ENCODE data around the gene RTP2. TPM values are rescaled to one million over a fixed set of nuclear protein-coding genes. Genes with fewer than 3 reads are reported as not detected.

Gene RTP2, protein sequence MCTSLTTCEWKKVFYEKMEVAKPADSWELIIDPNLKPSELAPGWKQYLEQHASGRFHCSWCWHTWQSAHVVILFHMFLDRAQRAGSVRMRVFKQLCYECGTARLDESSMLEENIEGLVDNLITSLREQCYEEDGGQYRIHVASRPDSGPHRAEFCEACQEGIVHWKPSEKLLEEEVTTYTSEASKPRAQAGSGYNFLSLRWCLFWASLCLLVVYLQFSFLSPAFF
- total RNA-seq, result not detected

- no peak for DNase-seq
These were observed at the start of gene RTP2 for GRCh38 chr3:187702507-187703033. RTP2 (minus strand) TSS chr3:187702557; CDS start chr3:187702128, 429 bp downstream.

DNA sequence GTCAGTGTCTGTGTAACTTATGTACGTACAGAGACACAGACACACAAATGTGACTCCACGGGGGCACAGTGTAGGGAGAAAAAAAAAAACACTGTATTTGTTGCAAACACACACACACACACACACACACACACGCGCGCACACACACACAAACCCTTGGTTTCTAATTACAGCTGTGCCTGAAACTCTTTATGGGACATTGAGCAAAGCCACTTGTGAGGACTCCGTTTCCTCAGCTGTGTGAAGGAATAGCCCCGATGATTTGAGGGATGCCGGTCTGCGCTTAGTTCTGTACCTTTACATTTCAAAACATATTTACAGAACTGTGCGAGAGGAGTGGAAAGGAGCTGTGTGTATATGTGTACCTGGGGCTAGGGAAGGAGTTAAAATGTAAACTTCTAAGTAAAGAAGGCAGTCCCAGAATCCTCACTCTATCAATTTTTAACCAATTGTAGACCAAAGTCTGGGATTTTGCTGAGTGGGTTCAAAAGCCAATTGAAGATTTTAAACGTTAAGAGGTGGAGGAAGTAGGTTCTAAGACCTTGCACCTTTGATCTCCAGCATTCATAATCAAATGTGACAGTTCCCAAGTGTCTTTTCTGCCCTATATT, 48.3 kb upstream of the RTP2 start:
- peak; percentile 80 for DNase-seq

DNA sequence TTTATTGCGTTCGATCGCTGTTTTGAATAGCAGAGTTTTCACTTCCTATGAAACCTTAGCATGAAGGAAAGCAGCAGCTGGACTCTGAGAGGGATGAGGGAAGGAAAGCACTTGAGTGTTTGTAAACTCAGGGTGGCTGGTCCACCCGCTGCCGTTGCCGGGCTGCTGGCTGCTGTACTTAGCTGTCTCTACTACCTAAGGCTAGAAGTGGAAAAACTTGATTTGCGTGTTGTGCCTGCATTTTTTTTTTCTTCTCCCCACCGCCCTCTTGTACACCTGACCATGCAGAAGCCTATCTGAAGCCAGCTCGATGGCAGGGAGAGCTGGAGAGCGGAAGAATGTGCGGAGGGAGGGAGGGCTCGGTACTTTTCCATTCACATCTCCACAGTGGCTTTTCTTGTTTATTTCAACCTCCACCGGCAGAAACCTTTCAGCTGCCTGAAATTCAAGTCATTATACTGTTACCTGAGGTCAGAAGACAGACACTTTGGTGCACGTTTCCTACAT, 47.7 kb upstream of the RTP2 start:
- peak; percentile 93 for DNase-seq

GRCh38 chr3:187748050-187748481, 45.7 kb upstream of the RTP2 start:
- peak; percentile 97 for DNase-seq

DNA sequence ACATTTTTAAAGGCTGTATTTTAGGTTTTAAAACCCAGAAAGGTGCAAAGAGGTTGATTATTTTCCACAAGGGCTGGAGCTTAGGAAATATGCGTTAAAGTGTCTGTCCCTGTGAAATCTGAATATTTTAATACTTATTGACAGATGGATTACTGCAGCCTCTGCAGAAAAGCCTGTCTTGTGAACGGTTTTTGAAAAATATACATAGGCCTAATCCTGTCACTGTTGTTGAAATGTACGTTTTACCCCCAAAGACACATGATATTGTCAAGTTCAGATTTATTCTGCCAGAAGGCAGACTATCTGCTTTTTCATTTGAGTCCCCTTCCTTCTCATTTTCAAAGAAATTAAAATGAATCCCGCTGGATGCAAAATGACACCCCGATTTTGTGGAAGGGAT, 45.1 kb upstream of the RTP2 start:
- DNase-seq, result peak; percentile 8

- DNase-seq, result peak; percentile 69
These were observed 44.3 kb upstream of the RTP2 start for GRCh38 chr3:187746442-187747281.

- DNase-seq, result no peak
These were observed 43.7 kb upstream of the RTP2 start for GRCh38 chr3:187746059-187746441.

DNA sequence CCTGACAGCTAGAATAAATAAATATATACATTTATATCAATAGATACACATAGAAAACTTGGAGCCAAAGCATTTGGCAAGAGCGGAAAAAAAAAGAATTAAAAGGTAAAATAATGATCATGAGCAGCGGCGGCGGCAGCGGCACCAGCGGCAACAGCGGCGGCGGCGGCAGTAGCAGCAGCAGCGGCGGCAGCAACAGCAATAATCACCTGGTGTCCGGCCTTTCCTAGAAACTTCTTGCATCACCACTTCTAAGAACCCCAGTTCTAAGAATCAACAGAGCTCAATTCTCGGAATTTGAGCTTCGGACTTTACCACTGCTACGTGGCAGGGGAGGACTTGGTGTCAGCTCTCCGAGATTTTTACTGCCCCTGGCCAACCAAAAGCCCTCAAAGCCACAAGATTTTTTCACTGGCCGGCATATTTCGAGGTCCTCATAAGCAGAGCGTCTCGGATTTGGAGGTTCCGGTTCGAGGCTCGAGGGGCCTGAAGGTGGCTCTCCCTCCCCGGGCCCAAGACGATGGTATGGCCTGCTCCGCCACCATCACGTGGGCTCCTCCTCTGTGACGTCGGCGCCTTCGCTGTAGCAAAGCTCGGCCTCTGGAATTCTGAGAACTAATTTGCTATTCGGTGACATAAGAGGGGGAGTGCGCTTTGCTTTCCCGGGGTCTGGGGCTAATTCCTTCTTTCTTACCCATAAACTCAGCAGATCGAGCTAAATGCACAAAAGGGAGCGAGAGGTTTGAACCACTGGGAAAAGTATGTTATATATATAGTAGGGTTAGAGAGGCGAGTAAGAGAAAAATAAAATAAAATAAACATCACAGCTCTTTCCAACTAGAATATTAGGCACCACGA, 43.1 kb upstream of the RTP2 start, which contains the start of gene BCL6:
Gene BCL6, minus strand, starts transcription at position 268 of the 858 bp plus-strand sequence. CDS start 11,775 bp downstream, outside the sequence.
- DNase-seq, result peak; percentile 99

- DNase-seq, result peak; percentile 89
These were observed 42.1 kb upstream of the RTP2 start for GRCh38 chr3:187744169-187745151.

DNA sequence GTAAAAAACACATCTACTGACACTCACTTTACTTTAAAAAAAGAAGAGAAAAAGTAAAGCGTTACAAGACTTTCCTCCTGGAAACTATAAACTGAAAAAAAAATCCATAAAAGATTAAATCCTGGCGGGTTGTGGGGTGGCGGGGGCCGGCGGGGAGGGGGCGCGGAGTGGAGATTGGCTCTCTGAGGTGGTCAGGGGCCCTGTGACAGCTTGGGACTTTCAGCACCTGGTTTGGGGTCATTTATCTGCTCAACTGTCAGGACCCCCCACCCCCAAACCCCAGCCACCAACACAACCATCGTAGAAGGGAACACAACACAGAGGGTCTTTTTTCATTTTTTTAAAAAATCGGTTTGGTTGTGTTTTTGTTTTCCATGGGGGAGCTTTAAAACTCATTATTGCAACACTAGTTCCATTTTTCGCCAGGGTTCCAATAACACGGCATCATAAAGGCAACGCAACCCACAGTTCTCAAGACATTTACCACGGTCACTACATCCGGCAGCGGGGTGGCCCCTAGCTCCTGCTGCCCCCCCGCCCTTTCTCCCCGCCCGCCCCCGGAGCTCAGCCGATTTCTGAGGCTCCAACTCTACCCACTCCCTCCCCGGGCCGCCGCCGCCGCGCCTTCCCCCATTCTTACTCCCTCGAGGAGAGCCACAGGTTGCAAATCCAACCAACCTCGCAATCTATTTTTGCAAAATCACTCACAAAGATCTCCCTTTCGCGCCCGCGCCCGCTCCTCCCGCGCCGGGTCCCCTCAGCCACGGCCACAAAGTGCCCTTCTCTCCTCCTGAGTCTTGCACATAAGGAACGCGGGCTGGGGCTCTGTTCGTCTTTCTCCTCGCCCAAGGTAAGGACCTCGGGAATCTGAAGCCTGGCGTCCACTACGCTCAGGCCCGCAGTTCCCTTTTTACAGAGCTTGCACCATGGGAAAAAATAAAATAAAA, 41.1 kb upstream of the RTP2 start:
- peak; percentile 81 for DNase-seq

- peak; percentile 64 for DNase-seq
These were observed 40.2 kb upstream of the RTP2 start for GRCh38 chr3:187742351-187743171.

DNA sequence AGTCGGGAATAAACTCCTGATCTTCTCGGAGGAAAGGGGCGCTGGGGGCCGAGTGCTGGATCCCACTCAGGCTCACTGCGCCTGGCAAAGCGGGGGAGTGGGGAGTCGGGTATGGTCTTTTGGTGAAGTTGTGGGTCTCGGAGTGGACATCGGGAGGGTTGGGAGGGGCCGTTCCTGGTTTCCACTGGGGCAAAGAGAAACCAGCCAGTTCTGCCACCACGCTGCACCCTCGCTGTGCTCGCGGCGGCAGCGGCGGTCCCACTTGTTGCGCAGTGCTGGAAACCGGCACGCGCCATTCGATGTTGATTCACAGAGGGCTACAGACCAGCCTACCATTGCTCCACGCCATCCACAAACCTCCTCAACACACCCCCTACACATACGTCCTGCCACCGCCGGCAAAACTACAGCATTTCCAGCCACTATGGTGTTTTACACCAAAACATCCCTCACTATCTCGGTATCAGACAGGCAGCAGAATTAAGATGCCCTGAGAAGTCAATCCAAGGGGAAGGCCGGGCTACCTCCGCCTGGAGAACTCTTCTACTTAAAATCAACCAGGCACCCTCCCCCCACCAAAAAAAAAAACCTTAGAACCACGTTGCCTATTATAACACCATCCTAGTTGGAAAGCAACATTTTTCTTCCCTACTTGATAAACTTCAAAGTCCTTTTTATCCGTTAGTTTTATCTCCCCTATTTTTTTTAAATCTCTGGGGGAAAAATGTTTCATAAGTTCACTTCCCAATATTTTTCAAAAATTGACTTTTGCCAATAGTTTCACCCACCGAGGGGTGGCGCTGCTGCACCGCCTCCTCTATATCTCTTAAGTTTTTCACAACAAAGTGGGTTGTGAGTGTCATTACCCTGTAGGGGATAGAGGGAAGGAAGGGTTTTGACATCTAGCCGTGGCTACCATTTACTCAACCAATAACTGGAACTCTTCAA, 39.3 kb upstream of the RTP2 start:
- peak; percentile 86 for DNase-seq

GRCh38 chr3:187740421-187741399, 38.4 kb upstream of the RTP2 start:
- peak; percentile 86 for DNase-seq

GRCh38 chr3:187739561-187740332, 37.4 kb upstream of the RTP2 start:
- DNase-seq, result peak; percentile 95

DNA sequence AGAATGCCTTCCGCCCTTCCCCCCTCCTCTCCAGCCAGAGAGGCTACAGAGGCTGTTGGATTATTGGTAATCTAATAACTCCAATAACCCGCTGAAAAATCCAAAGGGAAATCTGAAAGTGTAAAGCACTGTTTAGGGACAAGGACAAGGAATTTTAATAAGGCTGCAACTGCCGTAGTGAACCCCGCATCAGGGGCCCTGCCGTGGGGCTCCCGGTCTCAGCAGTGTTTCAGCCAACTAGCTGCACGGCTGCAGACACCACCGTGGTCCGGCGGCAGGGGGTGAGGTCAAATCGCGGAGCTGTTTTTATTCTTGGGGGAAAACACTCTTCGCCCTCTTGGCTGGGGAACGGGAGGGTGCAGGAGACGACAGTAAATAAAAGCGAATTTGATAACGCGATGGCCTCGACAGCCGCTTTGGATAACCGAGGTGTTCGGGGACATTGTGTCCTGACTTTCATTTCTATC, 36.8 kb upstream of the RTP2 start:
- DNase-seq, result no peak
